ENCODE measurements around the gene COX7A2L.

COX7A2L gene

GRCh38 chr2:42309366-42309765 lies 51.7 kb downstream of the COX7A2L start:
- no peak overlapping the region for H3K4me3 ChIP-seq (replicated peaks in 1 of 2; ENCODE audit: low read depth in 2 of 2, low read length in 2 of 2)
- TF ChIP-seq, protein P1, sequence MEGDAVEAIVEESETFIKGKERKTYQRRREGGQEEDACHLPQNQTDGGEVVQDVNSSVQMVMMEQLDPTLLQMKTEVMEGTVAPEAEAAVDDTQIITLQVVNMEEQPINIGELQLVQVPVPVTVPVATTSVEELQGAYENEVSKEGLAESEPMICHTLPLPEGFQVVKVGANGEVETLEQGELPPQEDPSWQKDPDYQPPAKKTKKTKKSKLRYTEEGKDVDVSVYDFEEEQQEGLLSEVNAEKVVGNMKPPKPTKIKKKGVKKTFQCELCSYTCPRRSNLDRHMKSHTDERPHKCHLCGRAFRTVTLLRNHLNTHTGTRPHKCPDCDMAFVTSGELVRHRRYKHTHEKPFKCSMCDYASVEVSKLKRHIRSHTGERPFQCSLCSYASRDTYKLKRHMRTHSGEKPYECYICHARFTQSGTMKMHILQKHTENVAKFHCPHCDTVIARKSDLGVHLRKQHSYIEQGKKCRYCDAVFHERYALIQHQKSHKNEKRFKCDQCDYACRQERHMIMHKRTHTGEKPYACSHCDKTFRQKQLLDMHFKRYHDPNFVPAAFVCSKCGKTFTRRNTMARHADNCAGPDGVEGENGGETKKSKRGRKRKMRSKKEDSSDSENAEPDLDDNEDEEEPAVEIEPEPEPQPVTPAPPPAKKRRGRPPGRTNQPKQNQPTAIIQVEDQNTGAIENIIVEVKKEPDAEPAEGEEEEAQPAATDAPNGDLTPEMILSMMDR (IDR thresholded peaks at IDR 0.05; ENCODE audit: low read depth, low read length) = no peak
- DNase-seq (ENCODE audit: low read depth in 2 of 2) = no peak

GRCh38 chr2:42307180-42307579 lies 53.8 kb downstream of the COX7A2L start:
- TF ChIP-seq, protein P1 (IDR thresholded peaks at IDR 0.05; ENCODE audit: low read depth, low read length) = no peak
- no peak overlapping the region for H3K4me3 ChIP-seq (replicated peaks in 1 of 2; ENCODE audit: low read depth in 2 of 2, low read length in 2 of 2)
- no peak for DNase-seq (ENCODE audit: low read depth in 2 of 2)

DNA sequence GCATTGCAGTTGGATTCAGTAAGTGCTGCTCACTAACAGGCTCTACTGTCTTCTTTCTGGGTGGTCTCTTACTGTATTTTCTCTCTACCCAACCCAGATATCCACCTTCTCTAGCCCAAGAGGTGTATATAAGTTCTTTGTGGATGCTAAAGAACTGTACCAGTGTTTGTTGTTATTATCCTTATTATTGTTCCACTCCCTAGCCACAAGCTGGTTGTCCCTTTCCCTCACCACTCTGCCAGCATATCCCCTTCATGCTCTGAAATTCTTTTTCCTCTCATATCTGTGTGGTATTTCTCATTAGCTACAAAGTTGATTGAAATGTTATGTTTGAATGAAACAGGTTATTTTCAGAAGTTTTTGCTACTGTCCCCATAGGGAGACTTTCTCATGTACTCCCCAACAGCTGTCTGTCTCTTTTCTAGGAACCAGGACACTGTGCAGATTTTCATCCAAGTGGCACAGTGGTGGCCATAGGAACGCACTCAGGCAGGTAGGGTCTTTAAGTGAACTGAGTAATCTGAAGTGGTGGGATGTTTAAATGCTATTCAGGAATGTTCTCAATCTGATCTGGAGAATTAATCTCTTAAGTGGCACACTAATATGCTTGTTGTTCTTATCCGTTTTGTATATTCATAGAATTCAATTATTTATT lies 56.8 kb downstream of the COX7A2L start:
- no peak overlapping the region for H3K4me3 ChIP-seq (replicated peaks in 1 of 2; ENCODE audit: low read depth in 2 of 2, low read length in 2 of 2)
- DNase-seq (ENCODE audit: low read depth in 2 of 2) = no peak
- TF ChIP-seq, protein P1 (IDR thresholded peaks at IDR 0.05; ENCODE audit: low read depth, low read length) = no peak

DNA sequence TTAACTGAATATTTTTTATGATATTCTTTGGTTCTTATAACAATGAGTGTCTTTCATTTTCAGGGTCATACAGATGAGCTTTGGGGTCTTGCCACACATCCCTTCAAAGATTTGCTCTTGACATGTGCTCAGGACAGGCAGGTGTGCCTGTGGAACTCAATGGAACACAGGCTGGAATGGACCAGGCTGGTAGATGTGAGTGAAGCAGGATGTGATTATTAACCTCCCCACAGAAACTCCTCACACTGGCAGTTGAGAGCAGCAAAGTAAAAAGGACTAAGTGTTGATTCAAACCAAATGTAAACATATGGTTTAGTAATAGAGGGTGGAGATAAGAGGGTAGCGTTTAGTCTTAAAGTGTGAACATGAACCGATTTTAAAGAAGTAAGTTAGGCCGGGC lies 57.8 kb downstream of the COX7A2L start:
- H3K4me3 ChIP-seq (replicated peaks in 1 of 2; ENCODE audit: low read depth in 2 of 2, low read length in 2 of 2) = no peak overlapping the region
- TF ChIP-seq, protein P1 (IDR thresholded peaks at IDR 0.05; ENCODE audit: low read depth, low read length) = no peak
- no peak for DNase-seq (ENCODE audit: low read depth in 2 of 2)

DNA sequence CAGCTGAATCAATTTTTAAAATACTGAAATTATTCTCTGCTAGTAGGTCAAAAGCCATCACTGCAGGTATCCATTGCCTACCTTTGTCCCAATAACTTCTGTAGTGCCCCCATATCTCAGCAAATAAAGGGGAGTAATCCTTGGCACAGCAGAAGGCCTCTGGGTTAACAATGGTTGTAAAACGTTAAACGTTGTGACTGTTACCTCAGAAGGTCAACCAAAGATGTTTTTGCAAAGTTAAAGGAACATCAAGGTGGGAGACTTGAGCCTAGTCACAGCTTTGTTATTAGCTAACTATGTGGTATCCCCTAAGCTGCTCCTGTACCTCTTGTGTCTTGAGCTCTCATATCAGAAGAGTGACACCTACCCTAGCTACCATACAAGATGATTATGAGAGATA lies 60.5 kb downstream of the COX7A2L start:
- no peak overlapping the region for H3K4me3 ChIP-seq (replicated peaks in 1 of 2; ENCODE audit: low read depth in 2 of 2, low read length in 2 of 2)
- TF ChIP-seq, protein P1 (IDR thresholded peaks at IDR 0.05; ENCODE audit: low read depth, low read length) = no peak
- DNase-seq (ENCODE audit: low read depth in 2 of 2) = no peak
